OCI-LY1 (cell line): ENCODE measurements around the gene LIM2.

ENCODE experiments used
- CTCF ChIP-seq: fragments of 200-600 bp; sonication (generic), shearing (Covaris generic); IDR thresholded peaks from 2 replicates; pipeline ENCODE4 v1.5.1; 2017; ENCODE audit warnings: mild to moderate bottlenecking, antibody characterized with exemption, low read length, moderate library complexity, mixed read lengths
- EZH2 ChIP-seq: fragments of 200-600 bp; sonication (generic), shearing (Covaris generic); IDR thresholded peaks from 2 replicates; pipeline ENCODE4 v1.8.0; 2017; ENCODE audit warnings: borderline replicate concordance, mixed run types, mild to moderate bottlenecking, antibody characterized with exemption, low read length, moderate library complexity, mixed read lengths

DNA sequence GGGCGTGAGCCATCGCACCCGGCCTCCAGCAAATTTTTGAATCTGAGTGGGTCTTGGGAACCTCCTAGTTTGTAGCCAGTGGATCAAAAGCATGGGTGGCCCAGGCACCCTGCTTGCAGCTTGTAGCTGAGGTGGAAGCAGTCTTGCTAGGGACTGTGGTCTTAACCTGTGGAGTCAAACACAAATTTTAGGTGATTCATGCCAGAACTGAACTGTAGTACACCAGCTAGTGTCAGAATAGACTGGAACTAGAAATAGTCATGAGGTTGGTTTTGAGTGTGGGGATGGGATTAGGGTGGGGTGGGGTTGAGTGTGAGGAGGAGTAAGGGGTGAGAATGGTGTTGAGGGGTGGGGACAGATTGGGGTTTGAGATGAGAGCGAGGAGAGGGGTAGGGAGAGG, 5.8 kb downstream of the LIM2 start:
- TF ChIP-seq CTCF: no peak
- TF ChIP-seq EZH2: no peak
